Activated T-cell treated with anti-CD3 and anti-CD28 coated beads for 4 hours (primary cell): ENCODE measurements around the gene TBC1D5.
"Not testable (repeated sequence)": the region's sequence is repeated elsewhere in the genome, so short reads cannot be mapped to it uniquely, and the experiment has no call there.

ENCODE experiments used
- DNase-seq: peaks from one replicate; pipeline ENCODE4 v3.0.0-alpha.2; 2020

The TBC1D5 gene

GRCh38 chr3:17154221-17154620 is 588.2 kb downstream of the TBC1D5 start:
- no peak for DNase-seq

- no peak for DNase-seq
These were observed 589.2 kb downstream of the TBC1D5 start for GRCh38 chr3:17153209-17153608.

GRCh38 chr3:17151598-17152373 is 590.6 kb downstream of the TBC1D5 start:
- DNase-seq = peak; percentile 70

- DNase-seq = no peak
These were observed 593.4 kb downstream of the TBC1D5 start for GRCh38 chr3:17149076-17149475.

GRCh38 chr3:17144665-17144993 is 597.8 kb downstream of the TBC1D5 start:
- DNase-seq = no peak

- no peak for DNase-seq
These were observed 598.4 kb downstream of the TBC1D5 start for GRCh38 chr3:17143893-17144664.

GRCh38 chr3:17142516-17142915 is 599.9 kb downstream of the TBC1D5 start:
- no peak for DNase-seq

- no peak for DNase-seq
These were observed 600.7 kb downstream of the TBC1D5 start for GRCh38 chr3:17141699-17142098.

- DNase-seq = no peak
These were observed 601.5 kb downstream of the TBC1D5 start for GRCh38 chr3:17140670-17141505.

- DNase-seq = no peak
These were observed 604.0 kb downstream of the TBC1D5 start for GRCh38 chr3:17138246-17139039.

GRCh38 chr3:17137321-17137826 is 605.1 kb downstream of the TBC1D5 start:
- no peak for DNase-seq

GRCh38 chr3:17136136-17136721 is 606.2 kb downstream of the TBC1D5 start:
- no peak for DNase-seq

- no peak for DNase-seq
These were observed 606.7 kb downstream of the TBC1D5 start for GRCh38 chr3:17135696-17136095.

GRCh38 chr3:17133632-17134545 is 608.5 kb downstream of the TBC1D5 start:
- no peak for DNase-seq

- no peak for DNase-seq
These were observed 609.9 kb downstream of the TBC1D5 start for GRCh38 chr3:17132286-17133115.

- no peak for DNase-seq
These were observed 611.5 kb downstream of the TBC1D5 start for GRCh38 chr3:17130956-17131355.

GRCh38 chr3:17129556-17129955 is 612.9 kb downstream of the TBC1D5 start:
- DNase-seq = no peak

GRCh38 chr3:17128671-17129070 is 613.8 kb downstream of the TBC1D5 start:
- DNase-seq = not testable (repeated sequence)

GRCh38 chr3:17125738-17126442 is 616.5 kb downstream of the TBC1D5 start:
- no peak for DNase-seq
